Activated CD4-positive, alpha-beta T cell treated with anti-CD3 and anti-CD28 coated beads, Interleukin-2, amount 10 ng/mL, durations not matched to agents 7 days and 5 days (primary cell): ENCODE measurements around the gene ANKS3. TPM values are rescaled to one million over a fixed set of nuclear protein-coding genes. Genes with fewer than 3 reads are reported as not detected.
"Not testable (repeated sequence)": the region's sequence is repeated elsewhere in the genome, so short reads cannot be mapped to it uniquely, and the experiment has no call there.

Experiments
- CTCF ChIA-PET: fragments of 350-600 bp; sonication (Branson Sonifier 250); formaldehyde crosslinking; loops from one replicate; lab custom pipeline; 2021; ENCODE audit warnings: antibody characterized with exemption; lab: Charles Lee
- POLR2A ChIA-PET: fragments of 350-600 bp; sonication (Branson Sonifier 250); formaldehyde crosslinking; loops from one replicate; lab custom pipeline; 2021; ENCODE audit warnings: antibody characterized with exemption; lab: Charles Lee
- DNase-seq: peaks from one replicate; pipeline ENCODE4 v3.0.0-alpha.2; 2020
- H3K27ac Mint-ChIP-seq: one replicate; pipeline ENCODE4 v1.8.0; 2021; ENCODE audit warnings: mild to moderate bottlenecking, moderate library complexity, mixed read lengths
- H3K27me3 Mint-ChIP-seq: one replicate; pipeline ENCODE4 v1.8.0; 2021; ENCODE audit warnings: mixed read lengths
- H3K36me3 Mint-ChIP-seq: one replicate; pipeline ENCODE4 v1.8.0; 2021; ENCODE audit warnings: low read depth, mixed read lengths
- H3K4me1 Mint-ChIP-seq: one replicate; pipeline ENCODE4 v1.8.0; 2021; ENCODE audit warnings: mixed read lengths
- H3K4me3 Mint-ChIP-seq: one replicate; pipeline ENCODE4 v1.8.0; 2021; ENCODE audit warnings: mild to moderate bottlenecking, moderate library complexity, mixed read lengths
- H3K9me3 Mint-ChIP-seq: one replicate; pipeline ENCODE4 v1.8.0; 2021; ENCODE audit warnings: mixed read lengths
- total RNA-seq, 2 experiments: library from RNA; stranded (reverse); gene quantifications; one replicate each; pipeline ENCODE4 v1.2.3, GENCODE V29; 2021

ANKS3 gene
- total RNA-seq, 2 experiments from 2014 or later: 12.4 to 16.7 TPM

DNA sequence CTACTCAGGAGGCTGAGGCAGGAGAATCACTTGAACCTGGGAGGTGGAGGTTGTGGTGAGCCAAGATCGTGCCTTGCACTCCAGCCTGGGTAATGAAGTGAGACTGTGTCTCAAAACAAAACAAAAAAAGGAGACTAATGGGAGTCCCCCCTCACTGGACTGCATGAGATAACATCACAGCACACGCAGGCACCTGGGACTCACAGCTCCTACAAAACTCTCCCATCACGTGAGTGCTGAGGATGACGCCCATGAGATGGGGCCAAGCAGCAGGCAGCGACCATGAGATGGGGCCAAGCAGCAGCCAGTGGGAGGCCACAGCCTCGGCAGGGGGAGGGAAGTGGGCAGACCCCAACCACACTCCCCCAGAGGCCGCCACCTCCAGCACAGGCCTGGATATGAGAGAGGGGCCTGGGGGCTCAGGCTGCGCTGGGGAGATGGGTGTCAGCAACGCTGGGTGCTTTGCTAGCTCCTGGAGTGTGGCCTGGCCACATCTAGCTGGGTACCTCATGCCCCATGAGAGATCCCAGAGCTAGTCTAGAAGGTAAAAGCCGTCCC is 15.7 kb upstream of the ANKS3 start:
- DNase-seq: no peak
- no peaks in the 10 kb centered on the region for H3K9me3 Mint-ChIP-seq
- no peaks in the 10 kb centered on the region for H3K27me3 Mint-ChIP-seq
- no peak overlapping the region for H3K4me3 Mint-ChIP-seq
- H3K27ac Mint-ChIP-seq: no peak overlapping the region
- H3K36me3 Mint-ChIP-seq: peaks cover 14% of the 10 kb centered on the region
- CTCF ChIA-PET: interaction anchor here (0.6 kb wide), 1 partner anchor 122 kb away, joined by 4 read pairs; no protein-coding TSS in a partner anchor
- H3K4me1 Mint-ChIP-seq: peaks cover 2% of the 10 kb centered on the region
- POLR2A ChIA-PET: no interaction called here

DNA sequence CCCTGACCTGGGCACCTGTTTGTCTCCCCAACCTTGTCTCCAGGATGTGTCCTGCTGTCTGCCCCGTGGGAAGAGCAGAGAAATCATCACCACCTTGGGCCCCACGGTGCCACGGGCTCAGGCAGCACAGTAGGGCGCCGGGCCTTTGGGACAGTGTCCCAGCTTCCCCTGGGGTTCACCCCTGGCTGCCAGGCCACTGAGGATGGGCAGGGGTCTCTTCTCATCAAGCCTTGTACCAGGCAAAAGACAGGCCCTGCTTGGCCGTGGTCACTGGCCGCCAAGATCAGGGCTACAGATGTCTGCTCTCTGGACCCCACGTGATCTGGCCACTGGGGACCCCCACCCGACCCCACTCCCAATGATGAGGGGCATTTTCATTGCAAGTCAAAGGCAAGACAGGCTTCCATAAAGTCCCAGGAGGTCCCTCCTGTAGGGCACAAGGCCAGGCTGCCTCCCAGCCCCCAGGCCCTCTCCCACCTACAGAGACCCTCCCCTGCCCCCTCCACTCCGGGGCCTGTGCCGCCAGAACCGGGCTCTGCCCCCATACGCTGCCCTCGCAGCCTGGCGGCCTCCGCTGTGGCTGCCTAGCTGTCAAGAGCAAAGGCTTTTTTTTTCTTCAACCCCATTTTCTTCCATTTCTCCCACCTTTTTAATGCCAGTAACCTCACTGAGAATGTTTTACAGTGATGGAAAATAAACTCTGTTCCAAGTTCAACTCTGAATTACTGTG is 14.8 kb upstream of the ANKS3 start:
- Mint-ChIP-seq H3K4me1 (peaks cover 2% of the 10 kb centered on the region), H3K4me3 (no peak overlapping the region), H3K27me3 (no peaks in the 10 kb centered on the region), H3K27ac (no peak overlapping the region), H3K36me3 (peaks cover 12% of the 10 kb centered on the region), H3K9me3 (no peaks in the 10 kb centered on the region)
- POLR2A ChIA-PET: no interaction called here
- CTCF ChIA-PET: interaction anchor here (1.5 kb wide), 1 partner anchor 14 kb away, joined by 6 read pairs; the partner anchor contains the start of genes ANKS3 and DNAAF8
- DNase-seq: no peak

DNA sequence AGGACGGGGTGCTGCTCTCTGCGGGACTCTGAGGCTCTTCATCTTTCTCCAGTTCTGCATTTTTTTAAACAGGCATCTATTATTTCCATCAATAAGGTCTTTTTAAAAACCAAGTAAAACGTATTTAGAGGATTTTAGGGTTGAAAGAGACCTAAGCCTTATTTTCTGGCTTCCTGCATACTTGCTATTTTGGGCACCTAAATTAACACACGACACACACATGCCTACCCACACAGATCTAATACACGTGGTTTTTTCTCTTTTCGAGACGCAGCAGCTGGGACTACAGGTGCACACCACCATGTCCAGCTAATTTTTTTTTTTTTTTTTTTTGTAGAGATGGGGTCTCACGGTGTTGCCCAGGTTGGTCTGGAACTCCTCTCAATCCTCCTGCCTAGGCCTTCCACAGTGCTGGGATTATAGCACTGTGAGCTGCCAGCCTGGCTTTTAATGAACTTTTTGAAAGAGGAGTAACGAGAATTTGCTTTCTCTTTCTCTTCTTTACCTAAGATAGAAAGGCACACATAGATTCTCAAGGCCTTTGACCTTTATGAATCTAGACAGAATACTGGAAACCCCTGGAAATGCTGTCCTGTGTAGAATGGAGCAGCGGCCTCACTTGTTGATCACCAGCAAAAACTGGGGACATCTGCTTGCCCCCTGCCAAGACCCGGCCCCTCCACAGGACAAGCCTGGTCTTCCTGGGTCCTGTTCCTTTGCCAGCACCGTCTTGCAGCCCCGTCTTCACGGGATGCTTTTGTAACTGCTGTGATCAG is 14.0 kb upstream of the ANKS3 start:
- Mint-ChIP-seq H3K9me3 (no peaks in the 10 kb centered on the region), H3K4me3 (no peak overlapping the region), H3K4me1 (peaks cover 8% of the 10 kb centered on the region), H3K27me3 (no peaks in the 10 kb centered on the region), H3K36me3 (peaks cover 10% of the 10 kb centered on the region), H3K27ac (peak overlapping the region; percentile 46)
- no peak for DNase-seq
- CTCF ChIA-PET: interaction anchor here (1.0 to 1.5 kb wide), 3 partner anchors 13 to 267 kb away, joined by 3 to 6 read pairs (median 3); partner anchors contain the start of genes ANKS3 and DNAAF8
- POLR2A ChIA-PET: no interaction called here

DNA sequence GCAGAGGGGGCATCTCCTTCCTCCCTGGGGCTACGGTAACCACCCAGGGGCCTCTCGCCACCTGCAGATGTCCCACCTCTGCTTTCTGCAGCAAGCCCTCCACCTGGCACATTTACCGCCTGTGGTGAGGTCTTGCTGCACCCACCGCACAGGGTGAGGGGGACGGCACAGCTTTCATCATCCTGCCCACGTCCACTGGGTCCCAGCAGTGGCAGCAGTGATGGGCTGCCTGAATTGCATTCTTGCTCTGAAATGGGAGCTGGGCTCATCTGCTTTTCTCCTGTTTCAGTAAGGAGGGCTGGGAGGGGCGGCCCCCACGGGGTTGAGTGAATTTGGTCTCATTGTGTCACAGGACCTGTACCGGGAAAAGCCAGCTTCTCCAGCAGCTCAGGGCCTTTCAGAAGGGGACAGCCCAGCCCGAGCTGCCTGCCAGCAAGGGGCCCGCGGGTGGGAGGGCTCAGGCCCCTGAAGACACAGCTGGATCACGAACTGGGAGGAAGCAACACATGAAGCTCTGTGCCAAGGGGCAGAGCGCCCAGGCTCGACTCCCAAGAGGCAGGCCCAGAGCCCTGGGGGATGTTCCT is 13.0 kb upstream of the ANKS3 start:
- no peaks in the 10 kb centered on the region for H3K27me3 Mint-ChIP-seq
- H3K4me3 Mint-ChIP-seq: no peak overlapping the region
- H3K9me3 Mint-ChIP-seq: no peaks in the 10 kb centered on the region
- no peak for DNase-seq
- no peak overlapping the region for H3K27ac Mint-ChIP-seq
- peaks cover 6% of the 10 kb centered on the region for H3K36me3 Mint-ChIP-seq
- ChIA-PET CTCF (interaction anchor here (0.6 to 1.5 kb wide), 4 partner anchors 12 to 266 kb away, joined by 3 to 6 read pairs (median 3); partner anchors contain the start of genes ANKS3 and DNAAF8), POLR2A (no interaction called here)
- peaks cover 11% of the 10 kb centered on the region for H3K4me1 Mint-ChIP-seq

DNA sequence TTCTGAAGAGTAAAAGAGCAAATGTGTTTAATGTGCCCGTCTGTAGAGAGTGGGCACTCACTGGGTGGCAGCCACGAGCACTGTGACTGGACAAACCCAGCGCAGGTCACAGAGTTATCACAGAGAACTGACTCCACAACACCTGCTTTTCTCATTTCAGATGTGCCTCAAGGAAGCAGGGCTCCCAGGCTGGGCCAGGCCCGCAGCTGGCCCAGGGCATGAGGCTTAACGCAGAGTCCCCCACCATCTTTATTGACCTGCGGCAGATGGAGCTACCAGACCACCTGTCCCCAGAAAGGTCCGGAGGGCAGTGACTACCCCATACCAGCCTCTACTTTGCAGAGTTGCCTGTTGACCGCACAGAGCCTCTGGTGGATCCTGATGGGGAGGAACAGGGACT is 12.1 kb upstream of the ANKS3 start:
- ChIA-PET POLR2A (no interaction called here), CTCF (no interaction called here)
- no peak overlapping the region for H3K27ac Mint-ChIP-seq
- peaks cover 11% of the 10 kb centered on the region for H3K4me1 Mint-ChIP-seq
- H3K27me3 Mint-ChIP-seq: no peaks in the 10 kb centered on the region
- no peaks in the 10 kb centered on the region for H3K9me3 Mint-ChIP-seq
- no peak for DNase-seq
- peaks cover 4% of the 10 kb centered on the region for H3K36me3 Mint-ChIP-seq
- H3K4me3 Mint-ChIP-seq: no peak overlapping the region

DNA sequence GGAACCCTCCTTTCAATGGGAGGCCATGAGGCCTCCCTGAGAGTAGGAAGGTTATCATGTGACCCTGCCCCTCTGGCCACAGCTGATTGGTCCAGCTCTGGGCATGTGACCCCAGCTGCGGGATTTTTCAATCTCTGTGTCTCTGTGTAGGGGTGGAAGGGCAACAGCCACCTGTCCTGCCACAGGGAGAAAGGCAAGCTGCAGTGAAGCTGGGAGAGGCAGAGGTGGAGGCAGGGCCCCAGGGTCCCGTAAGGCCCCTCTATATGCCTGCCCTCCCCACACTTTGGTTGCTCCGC is 11.2 kb upstream of the ANKS3 start:
- H3K27ac Mint-ChIP-seq: no peak overlapping the region
- POLR2A ChIA-PET: no interaction called here
- no peaks in the 10 kb centered on the region for H3K27me3 Mint-ChIP-seq
- DNase-seq: no peak
- CTCF ChIA-PET: no interaction called here
- no peak overlapping the region for H3K4me3 Mint-ChIP-seq
- no peaks in the 10 kb centered on the region for H3K9me3 Mint-ChIP-seq
- peaks cover 11% of the 10 kb centered on the region for H3K4me1 Mint-ChIP-seq
- no peaks in the 10 kb centered on the region for H3K36me3 Mint-ChIP-seq

DNA sequence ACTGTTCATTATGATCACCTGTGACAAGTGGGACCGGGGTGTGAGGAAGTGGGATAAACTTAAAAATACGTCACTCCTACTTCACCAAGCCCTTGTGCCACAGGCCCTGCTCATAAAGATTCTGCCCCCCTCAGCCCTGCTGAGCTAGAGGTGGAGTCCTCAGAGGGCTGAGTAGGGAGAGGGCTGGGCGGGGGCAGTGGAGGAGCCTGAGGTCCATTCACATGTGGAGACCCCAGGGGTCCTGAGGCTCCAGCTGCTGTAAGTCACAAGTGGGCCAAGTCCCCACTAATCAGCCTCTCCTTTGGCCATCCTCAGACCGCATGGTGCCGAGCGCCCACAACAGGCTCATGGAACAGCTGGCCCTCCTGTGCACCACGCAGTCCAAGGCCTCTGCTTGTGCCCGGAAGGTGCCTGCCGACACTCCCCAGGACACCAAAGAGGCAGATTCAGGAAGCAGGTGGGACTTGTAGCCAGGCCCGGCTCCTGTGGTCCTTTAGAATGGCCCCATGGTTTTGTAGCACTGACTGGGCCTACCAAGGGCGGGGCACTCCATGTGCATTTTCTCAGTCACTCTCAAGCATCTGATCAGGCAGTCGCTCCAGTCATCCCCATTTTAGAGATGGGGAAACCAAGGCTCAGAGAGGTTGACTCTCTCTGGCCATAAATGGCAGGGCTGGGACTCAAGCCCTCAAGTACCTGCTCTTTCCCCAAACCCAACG is 10.6 kb upstream of the ANKS3 start:
- H3K27ac Mint-ChIP-seq: no peak overlapping the region
- ChIA-PET CTCF (no interaction called here), POLR2A (no interaction called here)
- peaks cover 11% of the 10 kb centered on the region for H3K4me1 Mint-ChIP-seq
- no peaks in the 10 kb centered on the region for H3K9me3 Mint-ChIP-seq
- no peaks in the 10 kb centered on the region for H3K36me3 Mint-ChIP-seq
- DNase-seq: no peak
- no peak overlapping the region for H3K4me3 Mint-ChIP-seq
- no peaks in the 10 kb centered on the region for H3K27me3 Mint-ChIP-seq

DNA sequence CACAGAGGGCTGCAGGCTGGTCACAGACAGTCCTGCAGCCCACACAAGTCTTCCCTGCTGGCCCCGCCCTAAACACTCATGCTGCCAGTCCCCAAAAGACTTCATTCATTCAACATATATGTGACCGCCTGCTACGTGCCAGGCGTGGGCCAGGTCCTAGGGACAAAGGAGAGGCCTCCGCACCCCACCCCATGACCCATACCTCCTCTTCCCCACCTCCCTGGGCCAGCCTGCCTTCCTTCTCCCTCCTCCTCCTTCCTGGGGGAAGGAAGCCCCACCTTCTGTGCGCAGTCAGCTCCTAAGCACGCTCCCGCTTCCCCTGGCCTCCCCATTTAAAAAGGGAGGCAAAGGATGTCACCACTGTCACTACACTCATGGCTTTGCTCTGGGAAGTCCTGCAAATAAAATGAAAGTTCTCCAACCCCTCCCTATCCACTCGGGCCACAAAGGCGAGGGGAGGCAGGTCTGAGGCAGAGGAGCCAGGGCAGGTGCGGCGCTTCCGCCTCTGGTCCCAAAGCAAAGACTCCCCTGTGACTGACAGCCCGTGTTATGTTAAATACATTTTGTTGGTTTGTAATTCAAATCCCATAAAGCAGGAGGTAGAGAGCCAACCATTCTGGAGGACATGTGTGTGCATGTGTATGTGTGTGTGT is 9.3 kb upstream of the ANKS3 start:
- H3K9me3 Mint-ChIP-seq: no peaks in the 10 kb centered on the region
- no peaks in the 10 kb centered on the region for H3K27me3 Mint-ChIP-seq
- H3K4me3 Mint-ChIP-seq: no peak overlapping the region
- CTCF ChIA-PET: no interaction called here
- no peak overlapping the region for H3K27ac Mint-ChIP-seq
- peaks cover 11% of the 10 kb centered on the region for H3K4me1 Mint-ChIP-seq
- POLR2A ChIA-PET: no interaction called here
- DNase-seq: no peak
- H3K36me3 Mint-ChIP-seq: no peaks in the 10 kb centered on the region

DNA sequence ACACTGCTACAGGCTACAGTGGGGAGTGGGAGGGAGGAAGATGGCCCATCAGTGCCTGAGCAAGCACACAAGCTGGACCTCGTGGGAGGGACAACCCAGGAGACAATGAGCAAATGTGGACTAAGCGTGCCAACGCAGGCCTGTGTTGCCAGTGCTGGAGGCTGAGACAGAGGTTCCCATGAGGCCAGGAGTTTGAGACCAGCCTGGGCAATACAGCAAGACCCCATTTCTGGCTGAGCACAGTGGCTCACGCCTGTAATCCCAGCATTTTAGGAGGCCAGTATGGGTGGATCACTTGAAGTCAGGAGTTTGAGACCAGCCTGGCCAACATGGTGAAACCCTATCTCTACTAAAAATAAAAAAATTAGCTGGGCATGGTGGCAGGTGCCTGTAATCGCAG is 4.3 kb upstream of the ANKS3 start:
- H3K9me3 Mint-ChIP-seq, H3K36me3 Mint-ChIP-seq, H3K27me3 Mint-ChIP-seq, H3K27ac Mint-ChIP-seq, H3K4me3 Mint-ChIP-seq, DNase-seq, POLR2A ChIA-PET: not testable (repeated sequence)
- CTCF ChIA-PET: interaction anchor here (0.7 kb wide), 1 partner anchor 12 kb away, joined by 3 read pairs; no protein-coding TSS in a partner anchor
- peaks cover 16% of the 10 kb centered on the region for H3K4me1 Mint-ChIP-seq

DNA sequence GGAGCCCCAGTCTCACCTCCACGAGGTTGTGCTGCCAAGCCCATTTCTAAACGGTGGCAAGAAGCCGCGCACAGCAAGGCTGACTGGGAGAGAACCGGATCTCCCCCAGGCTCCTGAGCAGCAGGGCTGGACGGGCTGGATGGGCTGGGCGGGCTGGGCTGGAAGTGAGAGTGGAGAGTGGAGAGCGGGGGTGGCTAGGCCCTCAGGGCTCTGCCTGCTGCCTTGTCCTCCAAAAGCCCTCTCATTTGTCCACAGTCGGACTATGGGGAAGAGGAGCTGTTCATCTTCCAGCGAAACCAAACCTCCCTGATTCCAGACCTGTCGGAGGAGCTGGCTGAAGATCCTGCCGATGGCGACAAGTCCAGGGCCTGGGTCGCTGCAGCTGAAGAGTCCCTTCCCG is 3.5 kb upstream of the ANKS3 start:
- no peaks in the 10 kb centered on the region for H3K36me3 Mint-ChIP-seq
- H3K9me3 Mint-ChIP-seq: no peaks in the 10 kb centered on the region
- ChIA-PET POLR2A (no interaction called here), CTCF (interaction anchor here (0.6 to 1.4 kb wide), 2 partner anchors 31 to 119 kb away, joined by 3 to 5 read pairs; no protein-coding TSS in a partner anchor)
- no peak overlapping the region for H3K4me3 Mint-ChIP-seq
- no peaks in the 10 kb centered on the region for H3K27me3 Mint-ChIP-seq
- H3K27ac Mint-ChIP-seq: no peak overlapping the region
- peaks cover 17% of the 10 kb centered on the region for H3K4me1 Mint-ChIP-seq
- DNase-seq: no peak

DNA sequence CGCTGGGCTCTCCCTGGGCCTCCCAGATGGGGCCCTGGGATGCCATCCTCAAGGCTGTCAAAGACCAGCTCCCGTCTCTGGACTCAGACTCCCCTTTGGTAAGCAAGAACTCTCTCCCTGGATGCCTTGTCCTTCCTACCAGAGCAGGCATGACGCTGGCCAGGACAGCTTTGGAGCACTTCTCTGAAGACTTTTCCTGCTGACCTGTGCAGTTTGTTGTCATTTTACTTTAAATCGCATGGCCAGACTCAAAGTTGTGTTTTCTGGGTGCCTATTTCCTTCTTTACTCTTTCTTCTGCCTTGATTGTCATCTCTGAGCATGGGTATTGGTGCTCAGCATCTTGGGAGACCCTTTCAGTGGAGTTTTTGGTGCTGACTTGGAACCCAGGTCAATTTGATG is 2.5 kb upstream of the ANKS3 start:
- DNase-seq: no peak
- Mint-ChIP-seq H3K36me3 (no peaks in the 10 kb centered on the region), H3K27ac (no peak overlapping the region), H3K9me3 (no peaks in the 10 kb centered on the region), H3K27me3 (no peaks in the 10 kb centered on the region), H3K4me3 (no peak overlapping the region), H3K4me1 (peaks cover 17% of the 10 kb centered on the region)
- POLR2A ChIA-PET: no interaction called here
- CTCF ChIA-PET: interaction anchor here (1.4 kb wide), 1 partner anchor 32 kb away, joined by 3 read pairs; no protein-coding TSS in a partner anchor
